ENCODE results near the gene COL8A2.

COL8A2 gene

GRCh38 chr1:36088577-36089392 lies 36.2 kb downstream of the COL8A2 start, which contains the start of gene ADPRS:
TSS of gene ADPRS (plus strand) at chr1:36088892. CDS start at chr1:36088905, 13 bp downstream.
- DNase-seq (ENCODE audit: low read depth) = peak; percentile 94

- no peak for DNase-seq (ENCODE audit: low read depth)
Measured at GRCh38 chr1:36088265-36088576, 36.8 kb downstream of the COL8A2 start.

- no peak for DNase-seq (ENCODE audit: low read depth)
Measured at GRCh38 chr1:36087233-36088123, 37.5 kb downstream of the COL8A2 start.

GRCh38 chr1:36086529-36087232 lies 38.3 kb downstream of the COL8A2 start:
- no peak for DNase-seq (ENCODE audit: low read depth)

- no peak for DNase-seq (ENCODE audit: low read depth)
Measured at GRCh38 chr1:36085686-36086526, 39.1 kb downstream of the COL8A2 start.

GRCh38 chr1:36085126-36085525 lies 39.9 kb downstream of the COL8A2 start:
- DNase-seq (ENCODE audit: low read depth) = no peak

- DNase-seq (ENCODE audit: low read depth) = no peak
Measured at GRCh38 chr1:36084497-36085115, 40.4 kb downstream of the COL8A2 start.

GRCh38 chr1:36083635-36084496 lies 41.2 kb downstream of the COL8A2 start, which contains the start of gene TEKT2:
TSS of gene TEKT2 (plus strand) at chr1:36084094. CDS start at chr1:36084922, 828 bp downstream.
- DNase-seq (ENCODE audit: low read depth) = no peak

- DNase-seq (ENCODE audit: low read depth) = no peak
Measured at GRCh38 chr1:36083219-36083618, 41.8 kb downstream of the COL8A2 start.

GRCh38 chr1:36081926-36082485 lies 43.0 kb downstream of the COL8A2 start:
- no peak for DNase-seq (ENCODE audit: low read depth)

- no peak for DNase-seq (ENCODE audit: low read depth)
Measured at GRCh38 chr1:36080801-36081200, 44.2 kb downstream of the COL8A2 start.

- no peak for DNase-seq (ENCODE audit: low read depth)
Measured at GRCh38 chr1:36080236-36080635, 44.8 kb downstream of the COL8A2 start.

- DNase-seq (ENCODE audit: low read depth) = no peak
Measured at GRCh38 chr1:36076979-36077573, 47.9 kb downstream of the COL8A2 start.

GRCh38 chr1:36070349-36070748 lies 54.7 kb downstream of the COL8A2 start:
- no peak for DNase-seq (ENCODE audit: low read depth)

- DNase-seq (ENCODE audit: low read depth) = no peak
Measured at GRCh38 chr1:36068866-36069265, 56.2 kb downstream of the COL8A2 start.

- no peak for DNase-seq (ENCODE audit: low read depth)
Measured at GRCh38 chr1:36067871-36068270, 57.2 kb downstream of the COL8A2 start.

- DNase-seq (ENCODE audit: low read depth) = no peak
Measured at GRCh38 chr1:36062315-36062714, 62.7 kb downstream of the COL8A2 start.

GRCh38 chr1:36055706-36056105 lies 69.3 kb downstream of the COL8A2 start:
- no peak for DNase-seq (ENCODE audit: low read depth)

GRCh38 chr1:36053978-36054377 lies 71.0 kb downstream of the COL8A2 start:
- DNase-seq (ENCODE audit: low read depth) = no peak
